GM19351 (cell line): Measurements from ENCODE around the gene MGA.
A peak's percentile ranks its signal among the peaks of the same experiment; 100 is the strongest.
"Not testable (repeated sequence)": the region's sequence is repeated elsewhere in the genome, so short reads cannot be mapped to it uniquely, and the experiment has no call there.

Source experiments
- ATAC-seq: cut with Tn5 transposase; IDR thresholded peaks from one replicate; pipeline ENCODE4 v1.9.1; 2021; ENCODE audit warnings: mild to moderate bottlenecking, moderate library complexity; ENCODE audit not compliant: unreplicated experiment

Gene MGA

GRCh38 chr15:41703120-41703519 lies 42.9 kb downstream of the MGA start:
- no peak for ATAC-seq

- no peak for ATAC-seq
These were observed 52.8 kb downstream of the MGA start for GRCh38 chr15:41713047-41713446.

DNA sequence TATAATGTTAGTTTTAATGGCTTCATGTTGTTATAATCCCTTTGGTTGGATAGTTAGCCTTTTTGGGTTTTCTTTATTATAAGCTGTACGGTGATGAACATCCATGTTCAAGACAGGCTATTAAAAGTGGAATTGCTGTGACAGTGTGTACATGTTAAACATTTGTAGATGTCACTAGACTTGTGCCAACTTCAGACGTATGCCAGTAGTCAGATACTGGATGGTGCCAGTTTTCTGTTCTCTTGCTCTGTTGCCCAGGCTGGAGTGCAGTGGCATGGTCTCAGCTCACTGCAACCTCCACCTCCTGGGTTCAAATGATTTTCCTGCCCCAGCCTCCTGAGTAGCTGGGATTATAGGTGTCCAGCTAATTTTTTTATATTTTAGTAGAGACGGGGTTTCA lies 54.1 kb downstream of the MGA start:
- no peak for ATAC-seq

DNA sequence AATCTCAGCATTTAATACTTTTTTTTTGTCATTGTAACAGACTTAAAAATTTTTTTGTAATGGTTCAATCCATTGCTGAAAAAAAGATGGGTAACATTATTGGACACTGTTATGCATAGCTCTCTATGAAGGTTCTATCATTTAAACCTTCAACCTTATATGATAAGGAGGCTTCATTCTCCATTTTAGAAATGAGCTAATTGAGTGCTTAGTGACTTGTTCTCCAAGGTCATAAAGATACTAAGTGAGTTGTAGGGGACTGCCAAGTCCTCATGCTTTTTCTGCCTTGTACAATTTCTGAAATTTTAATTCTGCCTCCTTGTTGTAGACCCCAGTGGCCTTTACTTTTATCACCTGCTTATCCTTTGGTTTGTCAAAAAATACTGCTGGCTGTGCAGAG lies 56.7 kb downstream of the MGA start:
- no peak for ATAC-seq

DNA sequence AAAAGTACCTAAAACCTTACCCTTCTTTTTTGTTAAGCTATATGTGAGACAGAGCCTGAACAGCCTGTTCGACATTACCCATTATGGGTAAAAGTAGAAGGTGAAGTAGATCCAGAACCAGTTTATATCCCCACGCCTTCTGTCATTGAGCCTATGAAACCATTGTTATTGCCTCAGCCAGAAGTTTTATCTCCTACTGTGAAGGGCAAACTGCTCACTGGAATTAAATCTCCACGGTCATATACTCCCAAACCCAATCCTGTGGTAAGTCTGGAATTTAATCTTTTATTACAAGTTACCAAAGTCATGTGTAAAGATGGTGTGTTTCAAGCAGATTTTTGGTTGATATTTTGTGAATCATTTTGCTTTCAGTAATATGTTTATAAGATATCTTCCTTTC lies 66.9 kb downstream of the MGA start:
- ATAC-seq = no peak

DNA sequence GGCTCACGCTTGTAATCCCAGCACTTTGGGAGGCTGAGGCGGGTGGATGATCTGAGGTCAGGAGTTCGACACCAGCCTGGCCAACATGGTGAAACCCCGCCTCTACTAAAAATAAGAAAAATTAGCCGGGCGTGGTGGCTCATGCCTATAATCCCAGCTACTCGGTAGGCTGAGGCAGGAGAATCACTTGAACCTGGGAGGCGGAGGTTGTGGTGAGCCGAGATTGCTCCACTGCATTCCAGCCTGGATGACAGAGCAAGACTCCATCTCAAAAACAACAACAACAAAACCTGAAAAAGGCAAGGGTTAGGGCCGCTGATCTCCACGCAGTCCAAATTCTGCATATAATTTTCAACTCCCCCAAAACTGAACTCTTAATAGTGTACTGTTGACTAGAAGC lies 67.9 kb downstream of the MGA start:
- not testable (repeated sequence) for ATAC-seq

DNA sequence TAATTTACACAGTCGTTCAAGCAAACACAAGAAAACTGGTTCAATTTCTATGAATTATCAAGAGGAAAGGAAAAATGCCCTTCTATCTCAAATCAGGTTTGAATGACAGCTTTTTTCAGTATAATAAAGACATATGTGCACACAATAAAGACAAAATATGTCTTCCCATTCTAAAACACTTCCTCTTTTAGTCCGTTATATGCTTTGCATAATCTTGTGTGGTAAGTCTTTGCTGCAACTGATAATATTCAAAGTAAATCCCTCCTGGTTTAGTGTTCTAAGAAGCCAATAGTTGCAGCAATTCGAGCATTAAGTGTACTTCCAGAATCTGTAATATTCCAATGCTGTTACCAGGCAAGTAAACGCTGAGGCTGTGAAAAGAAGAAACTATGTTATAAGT lies 70.3 kb downstream of the MGA start:
- ATAC-seq = no peak

GRCh38 chr15:41732483-41732882 lies 72.3 kb downstream of the MGA start:
- ATAC-seq = no peak

DNA sequence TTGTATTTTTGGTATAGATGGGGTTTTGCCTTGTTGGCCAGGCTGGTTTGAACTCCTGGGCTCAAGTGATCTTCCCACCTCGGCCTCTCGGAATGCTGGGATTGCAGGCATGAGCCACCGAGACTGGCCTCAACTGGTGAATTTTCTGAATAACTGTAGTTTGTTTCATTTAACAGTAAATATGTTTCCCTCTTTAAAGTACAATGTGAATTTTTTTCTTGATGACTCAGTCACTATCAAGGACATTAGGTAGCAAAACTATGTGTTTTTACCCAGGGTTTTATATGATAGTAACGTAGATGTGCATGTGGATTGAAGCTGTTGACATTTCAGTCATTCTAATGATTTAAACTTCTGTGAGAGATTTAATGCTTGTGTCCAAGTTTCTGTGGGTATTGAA lies 73.9 kb downstream of the MGA start:
- ATAC-seq = no peak

DNA sequence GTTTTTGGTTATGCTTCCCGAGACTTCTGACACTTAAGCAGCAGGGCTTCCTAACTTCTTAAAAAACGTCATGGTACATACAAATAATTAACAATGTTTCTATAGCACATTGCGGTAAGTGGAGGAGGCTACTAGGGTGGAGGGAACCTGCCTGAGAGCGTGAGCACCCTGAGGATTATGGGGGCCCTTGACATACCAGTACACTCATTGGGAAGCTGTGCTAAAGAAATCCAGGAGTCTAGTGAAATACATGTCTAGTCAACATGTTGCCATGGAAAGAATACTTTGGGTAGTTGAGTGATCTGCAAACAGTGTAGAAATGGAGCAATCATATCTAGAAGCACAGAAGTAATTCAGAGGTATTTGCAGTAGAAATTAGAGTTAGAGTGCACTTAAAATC lies 74.8 kb downstream of the MGA start:
- no peak for ATAC-seq

GRCh38 chr15:41735492-41735891 lies 75.3 kb downstream of the MGA start:
- not testable (repeated sequence) for ATAC-seq

GRCh38 chr15:41746802-41747201 lies 86.6 kb downstream of the MGA start:
- no peak for ATAC-seq

GRCh38 chr15:41756198-41756597 lies 96.0 kb downstream of the MGA start:
- no peak for ATAC-seq

DNA sequence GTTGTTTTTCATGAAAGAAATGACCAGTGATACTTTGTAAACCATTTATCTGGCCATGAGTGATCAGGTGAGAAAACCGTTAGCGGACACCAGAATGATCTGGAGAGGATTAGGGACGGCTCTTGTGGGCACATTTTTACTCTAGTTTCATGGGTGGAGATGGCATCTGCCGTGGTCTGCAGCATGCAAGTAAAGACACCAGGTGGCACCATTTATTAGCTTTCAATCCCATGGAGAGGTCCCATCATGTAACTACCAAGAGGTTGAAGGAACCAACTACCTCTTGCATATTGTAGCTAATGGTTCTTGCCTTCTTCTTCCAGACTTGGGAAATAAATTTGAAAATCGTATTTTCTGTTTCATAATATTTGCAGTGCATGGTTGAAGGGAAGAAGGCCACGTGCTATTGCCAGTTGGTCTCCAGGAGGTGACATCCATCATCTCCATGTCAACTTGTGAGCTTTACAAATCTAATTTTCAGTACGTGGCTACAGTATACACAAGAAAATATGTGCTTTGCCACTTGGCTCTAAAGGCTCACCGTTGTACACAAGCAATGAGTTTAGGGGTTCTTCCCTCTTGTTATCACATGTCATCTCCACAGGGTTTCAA lies 112.6 kb downstream of the MGA start:
- ATAC-seq = no peak

DNA sequence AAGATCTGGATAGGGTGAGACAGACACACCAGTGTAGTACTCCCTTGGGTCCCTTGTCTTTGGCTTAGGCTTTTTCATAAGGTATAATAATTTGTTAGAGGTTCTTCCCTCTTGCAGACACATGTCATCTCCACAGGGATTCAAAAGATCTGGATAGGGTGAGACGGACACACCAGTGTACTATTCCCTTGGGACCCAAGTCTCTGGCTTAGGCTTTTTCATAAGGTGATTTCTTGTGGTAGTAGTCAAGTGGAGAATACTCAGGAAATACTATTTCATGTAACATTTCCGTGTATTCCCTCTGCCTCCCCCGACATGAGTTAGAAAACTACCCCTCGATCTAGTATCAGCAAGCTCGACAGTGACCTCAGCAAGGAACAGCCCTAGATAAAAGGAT lies 113.1 kb downstream of the MGA start:
- no peak for ATAC-seq

DNA sequence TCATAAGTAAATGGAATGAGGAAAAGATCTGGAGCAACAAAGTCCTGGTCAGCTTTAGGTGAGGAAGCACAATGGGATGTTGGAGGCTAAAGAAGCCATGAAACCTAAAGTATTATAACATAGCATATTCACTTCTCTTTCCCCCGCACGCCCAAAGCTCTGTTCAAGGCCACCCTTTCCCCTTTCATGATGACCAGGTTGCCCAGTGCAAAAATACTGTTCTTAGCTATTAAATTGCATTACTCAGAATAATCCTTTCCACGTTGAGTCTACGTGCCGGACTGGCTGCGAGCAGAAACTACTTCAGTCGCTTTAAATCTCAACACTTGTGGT lies 113.5 kb downstream of the MGA start:
- ATAC-seq = no peak

DNA sequence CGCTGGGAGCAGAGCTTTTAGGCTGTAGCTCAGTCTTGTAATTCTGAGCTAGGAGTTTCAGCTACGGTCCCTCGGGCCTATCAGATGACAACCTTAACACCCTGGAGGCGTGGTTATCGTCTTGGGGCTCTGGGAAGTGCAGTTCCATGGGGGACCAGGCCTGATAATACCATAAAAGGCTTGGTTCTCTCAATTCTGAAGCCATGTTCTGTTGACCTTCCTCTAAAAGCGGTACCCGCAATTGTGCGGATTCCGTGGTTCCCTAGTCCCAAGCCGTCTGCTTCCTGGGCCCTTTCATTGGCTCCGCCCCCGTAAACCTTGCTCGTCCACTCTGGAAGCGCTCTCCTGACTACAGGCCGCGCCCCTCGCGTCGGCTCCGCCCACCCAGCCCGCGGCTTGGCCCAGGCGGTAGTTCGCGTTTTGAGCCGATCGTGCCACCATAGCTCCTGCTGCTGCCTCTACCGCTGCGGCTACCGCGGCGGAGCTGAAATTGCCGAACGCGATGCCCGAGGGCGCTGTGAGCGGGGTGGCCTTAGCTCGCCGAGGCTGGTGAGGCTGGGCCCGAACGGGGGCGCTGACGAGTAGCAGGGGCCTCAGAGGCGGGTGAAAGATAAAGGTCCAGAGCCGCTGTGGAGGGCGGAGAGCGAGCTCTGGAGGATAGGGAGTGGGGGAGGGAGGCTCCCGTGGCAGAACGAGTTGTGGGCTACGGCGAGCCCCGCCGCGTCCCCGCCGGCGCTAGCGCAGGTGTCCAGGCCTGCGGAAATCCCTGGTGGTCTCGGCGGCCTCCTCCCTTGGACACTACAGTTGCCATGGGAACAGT lies 114.1 kb downstream of the MGA start, which contains the start of gene MAPKBP1:
Gene MAPKBP1, plus strand, starts transcription at position 423 of the 820 bp plus-strand sequence. CDS start 792 bp downstream, outside the sequence.
- peak; percentile 74 for ATAC-seq

DNA sequence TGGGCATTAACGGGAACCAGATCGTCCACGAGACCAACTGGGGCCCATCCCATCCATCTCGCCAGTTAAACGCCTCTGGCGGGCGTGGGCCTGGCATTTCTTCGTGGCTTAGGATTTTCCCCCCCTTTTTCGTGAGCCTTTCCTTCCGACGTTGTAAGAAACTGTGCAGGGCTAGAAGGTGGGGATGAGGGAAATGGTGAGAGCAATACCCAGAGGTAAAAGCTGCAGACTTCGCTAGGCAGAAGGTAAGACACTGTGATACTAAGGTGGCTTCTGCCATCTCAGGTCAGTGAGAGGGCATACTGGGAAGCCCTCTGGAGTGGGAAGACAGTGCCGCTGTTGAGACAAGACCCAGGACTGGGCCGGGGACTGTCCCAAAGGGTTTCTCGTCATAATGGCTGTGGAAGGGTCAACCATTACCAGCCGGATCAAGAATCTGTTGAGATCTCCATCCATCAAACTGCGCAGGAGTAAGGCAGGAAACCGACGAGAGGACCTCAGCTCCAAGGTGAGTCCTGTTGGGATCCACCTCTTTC lies 114.7 kb downstream of the MGA start:
- no peak for ATAC-seq

DNA sequence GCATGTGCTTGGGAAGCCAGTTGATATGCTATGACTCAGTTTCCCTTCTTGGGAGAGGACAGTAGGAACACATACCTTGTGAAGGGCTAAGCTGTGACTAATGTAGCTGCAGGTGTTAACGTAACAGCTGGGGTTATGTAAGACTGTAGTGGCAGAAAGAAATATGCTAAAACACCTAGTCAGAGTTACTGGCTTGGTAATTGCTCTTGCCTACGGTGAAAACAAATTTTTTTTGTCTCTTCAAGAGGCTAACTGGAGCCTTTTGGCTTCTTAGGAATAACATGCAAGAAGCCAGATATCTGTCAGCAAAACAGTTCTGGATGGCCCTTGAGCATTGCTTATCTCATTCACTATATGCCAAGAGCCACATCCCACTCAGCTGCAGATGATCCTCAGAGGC lies 115.4 kb downstream of the MGA start:
- ATAC-seq = no peak

DNA sequence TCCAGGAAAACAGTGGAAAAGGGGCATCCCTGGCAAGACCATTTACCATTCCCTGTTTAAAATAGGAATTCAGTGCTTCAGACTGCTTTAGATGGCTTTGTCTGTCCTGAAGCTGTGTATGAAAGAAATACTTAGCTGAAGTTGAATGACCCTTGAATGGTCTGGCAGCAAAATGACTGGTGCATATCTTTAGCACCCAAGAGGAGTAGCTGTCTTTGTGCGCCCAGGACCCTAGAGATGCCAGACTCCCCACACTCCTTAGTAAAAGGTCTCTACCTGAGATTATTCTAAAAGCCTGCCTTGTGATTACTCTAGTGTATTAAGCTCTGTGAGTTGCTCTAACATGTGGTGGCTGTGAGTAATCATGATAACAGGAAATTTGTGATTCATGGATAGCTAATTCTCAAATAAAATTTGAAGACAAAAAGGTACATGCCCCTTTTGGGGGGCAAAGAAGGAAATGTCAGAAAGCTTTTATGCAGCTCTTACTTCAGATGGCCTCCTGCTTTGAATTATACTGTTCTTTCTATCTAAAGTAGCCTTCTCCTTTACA lies 117.3 kb downstream of the MGA start:
- no peak for ATAC-seq

DNA sequence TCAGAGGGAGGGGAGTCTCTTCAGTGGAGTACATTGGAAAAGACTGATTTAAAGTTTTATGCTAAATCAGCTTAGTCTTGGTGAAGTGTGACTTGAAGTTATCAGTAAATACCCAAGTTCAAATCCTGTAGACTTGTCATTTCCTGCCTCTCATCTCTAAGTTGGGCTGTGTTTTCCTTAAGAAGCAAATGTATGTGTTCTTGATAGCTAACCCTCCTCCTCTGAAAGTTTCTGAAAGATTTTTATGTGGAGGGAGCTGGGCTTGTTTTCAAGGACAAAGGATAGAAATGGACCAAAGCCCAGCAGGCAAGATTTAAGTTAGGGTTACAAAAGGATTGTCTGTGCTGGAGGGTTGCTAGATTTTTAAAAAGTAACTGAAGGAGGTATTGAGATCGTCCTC lies 118.3 kb downstream of the MGA start:
- no peak for ATAC-seq

DNA sequence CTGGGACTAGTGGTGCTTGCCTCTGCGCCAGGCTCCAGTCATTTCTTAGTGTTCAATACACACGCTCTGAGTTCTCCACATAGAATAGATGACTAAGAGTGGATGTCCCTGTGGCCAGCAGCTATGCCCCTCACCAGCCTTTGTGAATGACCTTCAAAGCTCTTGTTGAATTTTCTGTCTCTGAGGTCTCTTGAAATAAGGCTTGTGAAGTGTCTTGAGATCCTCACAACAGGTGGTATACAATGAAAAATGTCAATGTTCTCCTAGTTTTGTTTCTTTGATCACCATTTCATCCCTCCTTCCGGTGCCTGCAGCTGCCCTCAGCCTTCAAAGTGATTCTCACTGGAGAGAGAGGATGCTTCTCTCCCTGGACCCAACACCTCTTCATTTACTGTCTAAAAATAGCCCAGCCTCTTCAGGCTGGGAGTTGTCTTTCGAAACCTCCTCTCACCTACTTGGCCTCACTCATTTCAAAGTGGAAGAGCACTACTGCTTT lies 119.5 kb downstream of the MGA start:
- ATAC-seq = no peak
